WTC11 (cell line): Measurements from ENCODE around the gene MRPS18A. TPM values are rescaled to one million over a fixed set of nuclear protein-coding genes. Genes with fewer than 3 reads are reported as not detected.
A peak's percentile ranks its signal among the peaks of the same experiment; 100 is the strongest.

Experiments used
- ATF3 ChIP-seq: sonication (generic); formaldehyde crosslinking; conservative IDR thresholded peaks from 2 replicates; pipeline ENCODE4 v1.8.1; 2022; ENCODE audit warnings: mild to moderate bottlenecking, missing genetic modification reagents
- E2F4 ChIP-seq: sonication (generic); formaldehyde crosslinking; IDR thresholded peaks from 2 replicates; pipeline ENCODE4 v1.8.1; 2022; ENCODE audit warnings: low read depth, mild to moderate bottlenecking, moderate library complexity, missing genetic modification reagents, borderline replicate concordance
- E2F5 ChIP-seq: sonication (generic); formaldehyde crosslinking; IDR thresholded peaks from 2 replicates; pipeline ENCODE4 v1.8.1; 2022; ENCODE audit warnings: mild to moderate bottlenecking, moderate library complexity, missing genetic modification reagents
- ELF4 ChIP-seq: sonication (generic); formaldehyde crosslinking; IDR thresholded peaks from 2 replicates; pipeline ENCODE4 v1.8.1; 2022; ENCODE audit warnings: low read depth, mild to moderate bottlenecking, moderate library complexity, missing genetic modification reagents
- EMX1 ChIP-seq: fragments of 250-450 bp; sonication (Bioruptor Pico); IDR thresholded peaks from 2 replicates; pipeline ENCODE4 v1.8.0; 2021; ENCODE audit warnings: mild to moderate bottlenecking
- ESRRA ChIP-seq: sonication (generic); formaldehyde crosslinking; IDR thresholded peaks from 2 replicates; pipeline ENCODE4 v1.8.1; 2022; ENCODE audit warnings: mild to moderate bottlenecking, missing genetic modification reagents, borderline replicate concordance
- GRHL2 ChIP-seq: fragments of 250-450 bp; sonication (Bioruptor Pico); IDR thresholded peaks from 2 replicates; pipeline ENCODE4 v1.8.0; 2022; ENCODE audit warnings: mild to moderate bottlenecking, moderate library complexity; ENCODE audit not compliant: insufficient replicate concordance, severe bottlenecking
- HMGA2 ChIP-seq: fragments of 250-450 bp; sonication (Bioruptor Pico); IDR thresholded peaks from 2 replicates; pipeline ENCODE4 v1.4.0; 2021; ENCODE audit warnings: mild to moderate bottlenecking, moderate library complexity
- JAZF1 ChIP-seq: fragments of 250-450 bp; sonication (Bioruptor Pico); IDR thresholded peaks from 2 replicates; pipeline ENCODE4 v1.9.0; 2021; ENCODE audit warnings: moderate library complexity, mild to moderate bottlenecking, inconsistent platforms
- KAT7 ChIP-seq: sonication (generic); formaldehyde crosslinking; IDR thresholded peaks from 2 replicates; pipeline ENCODE4 v1.8.1; 2023; ENCODE audit warnings: missing genetic modification reagents, mild to moderate bottlenecking, borderline replicate concordance
- MYBL2 ChIP-seq: sonication (generic); formaldehyde crosslinking; IDR thresholded peaks from 2 replicates; pipeline ENCODE4 v1.8.1; 2023; ENCODE audit warnings: mild to moderate bottlenecking, moderate library complexity, missing genetic modification reagents
- NFE2L1 ChIP-seq: sonication (generic); formaldehyde crosslinking; IDR thresholded peaks from 2 replicates; pipeline ENCODE4 v1.8.1; 2023; ENCODE audit warnings: missing genetic modification reagents
- NR2C2 ChIP-seq: sonication (generic); formaldehyde crosslinking; IDR thresholded peaks from 2 replicates; pipeline ENCODE4 v1.8.0; 2022; ENCODE audit warnings: mild to moderate bottlenecking, missing genetic modification reagents
- OVOL2 ChIP-seq: fragments of 250-450 bp; sonication (Bioruptor Pico); IDR thresholded peaks from 2 replicates; pipeline ENCODE4 v1.9.0; 2021; ENCODE audit warnings: mild to moderate bottlenecking, borderline replicate concordance
- PRRX2 ChIP-seq: fragments of 250-450 bp; sonication (Bioruptor Pico); IDR thresholded peaks from 2 replicates; pipeline ENCODE4 v1.8.0; 2021; ENCODE audit warnings: mild to moderate bottlenecking
- SP1 ChIP-seq: sonication (generic); formaldehyde crosslinking; conservative IDR thresholded peaks from 2 replicates; pipeline ENCODE4 v1.8.1; 2022; ENCODE audit warnings: missing genetic modification reagents
- STAT6 ChIP-seq: sonication (generic); formaldehyde crosslinking; conservative IDR thresholded peaks from 2 replicates; pipeline ENCODE4 v1.8.1; 2023; ENCODE audit warnings: mild to moderate bottlenecking, low read depth, missing genetic modification reagents, moderate library complexity
- ZBTB21 ChIP-seq: sonication (generic); formaldehyde crosslinking; IDR thresholded peaks from 2 replicates; pipeline ENCODE4 v1.8.1; 2023; ENCODE audit warnings: mild to moderate bottlenecking, missing genetic modification reagents, borderline replicate concordance
- ZNF121 ChIP-seq: sonication (generic); formaldehyde crosslinking; IDR thresholded peaks from 2 replicates; pipeline ENCODE4 v1.8.0; 2023; ENCODE audit warnings: missing genetic modification reagents
- ZNF138 ChIP-seq: sonication (generic); formaldehyde crosslinking; conservative IDR thresholded peaks from 2 replicates; pipeline ENCODE4 v1.8.1; 2022; ENCODE audit warnings: mild to moderate bottlenecking, moderate library complexity, missing genetic modification reagents
- ZNF219 ChIP-seq: sonication (generic); formaldehyde crosslinking; IDR thresholded peaks from 2 replicates; pipeline ENCODE4 v1.8.0; 2023; ENCODE audit warnings: missing genetic modification reagents, mild to moderate bottlenecking, borderline replicate concordance
- ZNF232 ChIP-seq: sonication (generic); formaldehyde crosslinking; IDR thresholded peaks from 2 replicates; pipeline ENCODE4 v1.8.0; 2022; ENCODE audit warnings: mild to moderate bottlenecking, missing genetic modification reagents
- ZNF263 ChIP-seq: sonication (generic); formaldehyde crosslinking; IDR thresholded peaks from 2 replicates; pipeline ENCODE4 v1.8.1; 2022; ENCODE audit warnings: low read depth, mild to moderate bottlenecking, moderate library complexity, missing genetic modification reagents
- ZNF396 ChIP-seq: fragments of 250-450 bp; sonication (Bioruptor Pico); IDR thresholded peaks from 2 replicates; pipeline ENCODE4 v1.8.0; 2021; ENCODE audit warnings: mild to moderate bottlenecking, moderate library complexity, borderline replicate concordance
- ZNF416 ChIP-seq: fragments of 250-450 bp; sonication (Bioruptor Pico); IDR thresholded peaks from 2 replicates; pipeline ENCODE4 v1.9.0; 2021; ENCODE audit warnings: mild to moderate bottlenecking, inconsistent platforms
- total RNA-seq: library from RNA; stranded (reverse); gene quantifications from 3 replicates; pipeline ENCODE4 v1.2.3, GENCODE V29; 2021
- TF ChIP-seq, protein P1 (sequence below): fragments of 200-600 bp; IDR thresholded peaks from 2 replicates; pipeline ENCODE4 v1.8.0; 2022; ENCODE audit warnings: antibody characterized with exemption
- TF ChIP-seq, protein P2 (sequence below): sonication (generic); formaldehyde crosslinking; IDR thresholded peaks from 2 replicates; pipeline ENCODE4 v1.8.0; 2022; ENCODE audit warnings: mild to moderate bottlenecking, missing genetic modification reagents
- TF ChIP-seq, protein P3 (sequence below): sonication (generic); formaldehyde crosslinking; IDR thresholded peaks from 2 replicates; pipeline ENCODE4 v1.8.1; 2023; ENCODE audit warnings: mild to moderate bottlenecking, missing genetic modification reagents

The MRPS18A gene
- total RNA-seq, 1 experiment from 2014 or later = 61.6 TPM

DNA sequence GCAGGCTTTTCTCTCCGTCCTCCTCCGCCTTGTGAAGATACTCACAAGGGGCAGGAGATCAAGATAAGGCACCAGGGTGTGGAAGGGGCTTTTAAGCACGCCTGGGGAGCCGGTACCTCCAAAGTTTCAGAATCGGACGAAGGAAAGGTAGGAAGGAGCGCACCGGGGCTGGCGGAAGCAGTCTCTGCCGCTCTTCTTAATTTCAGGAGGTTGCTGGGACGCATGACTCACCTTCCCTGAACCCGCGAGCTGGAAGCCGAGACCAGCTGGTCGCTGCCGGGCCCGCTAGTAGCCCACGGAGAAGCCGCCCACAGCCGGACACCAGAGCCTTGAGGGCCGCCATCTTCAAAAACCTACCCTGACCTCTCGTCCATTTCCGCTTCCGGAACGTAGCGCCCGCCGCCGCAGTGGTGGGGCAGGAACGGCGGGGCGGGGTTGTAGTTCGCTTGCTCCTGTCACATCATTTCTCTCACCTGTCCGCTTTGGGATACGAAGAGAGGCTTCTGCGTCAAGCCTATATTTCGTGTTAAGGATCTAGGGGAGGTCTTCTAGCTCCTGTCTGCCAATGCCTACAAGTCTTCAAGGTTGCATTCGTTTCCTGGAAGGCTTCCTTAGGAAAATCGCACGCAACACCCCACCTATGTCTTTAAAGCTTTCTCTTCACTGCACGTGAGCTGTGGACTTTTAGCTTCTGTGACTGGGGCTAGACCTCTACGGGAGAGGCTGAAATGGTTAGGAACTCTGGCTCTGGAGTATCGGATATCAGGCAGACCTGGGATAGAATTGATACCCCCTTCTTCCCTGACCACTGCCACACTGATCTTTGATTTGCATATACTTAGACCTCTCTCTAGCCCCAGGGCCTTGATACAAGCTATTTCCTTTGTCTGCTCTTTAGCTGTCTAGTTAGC lies at the start of gene MRPS18A (continued):
- TF ChIP-seq, protein P1, sequence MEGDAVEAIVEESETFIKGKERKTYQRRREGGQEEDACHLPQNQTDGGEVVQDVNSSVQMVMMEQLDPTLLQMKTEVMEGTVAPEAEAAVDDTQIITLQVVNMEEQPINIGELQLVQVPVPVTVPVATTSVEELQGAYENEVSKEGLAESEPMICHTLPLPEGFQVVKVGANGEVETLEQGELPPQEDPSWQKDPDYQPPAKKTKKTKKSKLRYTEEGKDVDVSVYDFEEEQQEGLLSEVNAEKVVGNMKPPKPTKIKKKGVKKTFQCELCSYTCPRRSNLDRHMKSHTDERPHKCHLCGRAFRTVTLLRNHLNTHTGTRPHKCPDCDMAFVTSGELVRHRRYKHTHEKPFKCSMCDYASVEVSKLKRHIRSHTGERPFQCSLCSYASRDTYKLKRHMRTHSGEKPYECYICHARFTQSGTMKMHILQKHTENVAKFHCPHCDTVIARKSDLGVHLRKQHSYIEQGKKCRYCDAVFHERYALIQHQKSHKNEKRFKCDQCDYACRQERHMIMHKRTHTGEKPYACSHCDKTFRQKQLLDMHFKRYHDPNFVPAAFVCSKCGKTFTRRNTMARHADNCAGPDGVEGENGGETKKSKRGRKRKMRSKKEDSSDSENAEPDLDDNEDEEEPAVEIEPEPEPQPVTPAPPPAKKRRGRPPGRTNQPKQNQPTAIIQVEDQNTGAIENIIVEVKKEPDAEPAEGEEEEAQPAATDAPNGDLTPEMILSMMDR = no peak
- TF ChIP-seq E2F4 (no peak), JAZF1 (CRISPR knock-in tag) (no peak), ZNF219 (no peak), ELF4 (no peak), GRHL2 (CRISPR knock-in tag) (no peak), ZNF396 (CRISPR knock-in tag) (no peak), ZBTB21 (CRISPR knock-in tag) (no peak), ZNF263 (CRISPR knock-in tag) (no peak), NR2C2 (CRISPR knock-in tag) (peak; percentile 82), EMX1 (no peak), ZNF416 (no peak), MYBL2 (CRISPR knock-in tag) (0 out of 2 replicates have a peak, but pooled peaks have one; percentile 51), E2F5 (CRISPR knock-in tag) (0 out of 2 replicates have a peak, but pooled peaks have one; percentile 40), ZNF138 (CRISPR knock-in tag) (no peak), SP1 (CRISPR knock-in tag) (peak; percentile 48; the same call in 1 of the 2 replicates), KAT7 (CRISPR knock-in tag) (no peak), ZNF232 (CRISPR knock-in tag) (no peak), PRRX2 (CRISPR knock-in tag) (no peak), STAT6 (CRISPR knock-in tag) (no peak), ZNF121 (no peak), NFE2L1 (CRISPR knock-in tag) (0 out of 2 replicates have a peak, but pooled peaks have one; percentile 12), HMGA2 (CRISPR knock-in tag) (no peak), OVOL2 (CRISPR knock-in tag) (no peak), ESRRA (CRISPR knock-in tag) (no peak), ATF3 (CRISPR knock-in tag) (no peak)
- TF ChIP-seq, protein P2, sequence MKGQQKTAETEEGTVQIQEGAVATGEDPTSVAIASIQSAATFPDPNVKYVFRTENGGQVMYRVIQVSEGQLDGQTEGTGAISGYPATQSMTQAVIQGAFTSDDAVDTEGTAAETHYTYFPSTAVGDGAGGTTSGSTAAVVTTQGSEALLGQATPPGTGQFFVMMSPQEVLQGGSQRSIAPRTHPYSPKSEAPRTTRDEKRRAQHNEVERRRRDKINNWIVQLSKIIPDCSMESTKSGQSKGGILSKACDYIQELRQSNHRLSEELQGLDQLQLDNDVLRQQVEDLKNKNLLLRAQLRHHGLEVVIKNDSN (CRISPR knock-in tag) = no peak
- TF ChIP-seq, protein P3, sequence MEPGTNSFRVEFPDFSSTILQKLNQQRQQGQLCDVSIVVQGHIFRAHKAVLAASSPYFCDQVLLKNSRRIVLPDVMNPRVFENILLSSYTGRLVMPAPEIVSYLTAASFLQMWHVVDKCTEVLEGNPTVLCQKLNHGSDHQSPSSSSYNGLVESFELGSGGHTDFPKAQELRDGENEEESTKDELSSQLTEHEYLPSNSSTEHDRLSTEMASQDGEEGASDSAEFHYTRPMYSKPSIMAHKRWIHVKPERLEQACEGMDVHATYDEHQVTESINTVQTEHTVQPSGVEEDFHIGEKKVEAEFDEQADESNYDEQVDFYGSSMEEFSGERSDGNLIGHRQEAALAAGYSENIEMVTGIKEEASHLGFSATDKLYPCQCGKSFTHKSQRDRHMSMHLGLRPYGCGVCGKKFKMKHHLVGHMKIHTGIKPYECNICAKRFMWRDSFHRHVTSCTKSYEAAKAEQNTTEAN = 0 out of 2 replicates have a peak, but pooled peaks have one; percentile 30
- TF ChIP-seq, all 79 proteins: peak for 13
